ENCODE measurements around the gene SRSF2.
A peak's percentile ranks its signal among the peaks of the same experiment; 100 is the strongest.
"Not testable (repeated sequence)": the region's sequence is repeated elsewhere in the genome, so short reads cannot be mapped to it uniquely, and the experiment has no call there.

SRSF2 gene

DNA sequence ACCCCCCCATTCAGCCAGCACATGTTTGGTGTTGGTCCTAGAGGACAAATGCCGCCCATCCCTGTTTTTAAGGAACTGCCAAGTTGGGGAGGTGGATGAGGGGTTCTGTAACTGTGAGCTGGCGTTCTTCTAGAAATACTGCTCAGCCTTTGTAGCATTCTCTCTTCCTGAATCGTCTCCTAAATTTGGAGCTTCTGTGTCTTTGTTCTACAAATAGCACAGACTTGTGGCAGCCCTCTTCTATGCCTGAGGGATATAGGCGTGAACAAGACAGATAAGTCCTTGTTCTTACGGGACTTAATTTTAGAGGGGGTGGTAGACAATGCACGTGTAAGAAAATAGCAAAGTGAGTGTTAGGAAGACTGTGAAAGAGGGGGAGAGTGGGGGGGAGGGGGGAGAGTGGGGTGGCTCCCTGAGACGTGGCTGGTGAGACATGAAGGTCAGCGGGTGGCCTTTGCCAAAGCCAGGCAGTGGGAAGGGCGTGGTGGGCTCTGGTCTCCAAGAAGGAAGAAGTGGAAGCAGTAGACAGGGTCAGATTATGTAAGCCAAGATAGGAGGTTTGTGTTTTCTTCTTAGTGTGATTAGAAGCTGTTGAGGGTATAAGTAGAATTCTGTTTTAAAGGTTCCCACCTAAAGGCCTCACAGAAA, 10.7 kb upstream of the SRSF2 start:
- Histone ChIP-seq H3K36me3 (ENCODE audit: insufficient read depth, insufficient read length, low read length) (peaks cover 44% of the 10 kb centered on the region), H3K9me3 (ENCODE audit: insufficient read depth, low read length) (peaks cover 10% of the 10 kb centered on the region), H3K27me3 (ENCODE audit: insufficient read depth, insufficient read length) (no peaks in the 10 kb centered on the region), H3K4me3 (ENCODE audit: insufficient read length, low read depth) (no peak overlapping the region), H3K9ac (ENCODE audit: insufficient read length, low read depth) (no peak overlapping the region), H3K4me1 (ENCODE audit: insufficient read depth, insufficient read length) (no peaks in the 10 kb centered on the region)
- DNase-seq (ENCODE audit: low read depth, low spot score), result no peak
- TF ChIP-seq YY1 (IDR thresholded peaks at IDR 0.05; ENCODE audit: insufficient read depth, insufficient read length) (no peak), ZNF274 (IDR thresholded peaks at IDR 0.05; ENCODE audit: low read depth, low read length) (no peak), SUZ12 (IDR thresholded peaks at IDR 0.05; ENCODE audit: extremely low read depth, insufficient read depth, insufficient read length) (no peak)

DNA sequence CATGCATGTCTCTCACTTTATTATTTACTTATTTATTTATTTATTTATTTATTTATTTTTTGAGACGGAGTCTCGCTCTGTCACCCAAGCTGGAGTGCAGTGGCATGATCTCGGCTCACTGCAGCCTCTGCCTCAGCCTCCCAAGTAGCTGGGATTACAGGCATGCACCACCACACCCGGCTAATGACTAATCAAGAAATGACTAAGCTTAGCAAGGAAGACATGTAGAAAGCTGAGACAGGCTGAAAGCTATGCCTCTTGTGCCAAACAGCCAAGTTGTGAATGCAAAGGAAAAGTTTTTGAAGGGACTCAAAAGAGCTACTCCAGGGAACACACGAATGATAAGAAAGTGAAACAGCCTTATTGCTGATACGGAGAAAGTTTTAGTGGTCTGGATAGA, 8.7 kb upstream of the SRSF2 start:
- H3K27me3 ChIP-seq (ENCODE audit: insufficient read depth, insufficient read length); H3K4me3 ChIP-seq (ENCODE audit: insufficient read length, low read depth); DNase-seq (ENCODE audit: low read depth, low spot score); H3K9ac ChIP-seq (ENCODE audit: insufficient read length, low read depth); H3K4me1 ChIP-seq (ENCODE audit: insufficient read depth, insufficient read length): not testable (repeated sequence)
- peaks cover 10% of the 10 kb centered on the region for H3K9me3 ChIP-seq (ENCODE audit: insufficient read depth, low read length)
- peaks cover 59% of the 10 kb centered on the region for H3K36me3 ChIP-seq (ENCODE audit: insufficient read depth, insufficient read length, low read length)

DNA sequence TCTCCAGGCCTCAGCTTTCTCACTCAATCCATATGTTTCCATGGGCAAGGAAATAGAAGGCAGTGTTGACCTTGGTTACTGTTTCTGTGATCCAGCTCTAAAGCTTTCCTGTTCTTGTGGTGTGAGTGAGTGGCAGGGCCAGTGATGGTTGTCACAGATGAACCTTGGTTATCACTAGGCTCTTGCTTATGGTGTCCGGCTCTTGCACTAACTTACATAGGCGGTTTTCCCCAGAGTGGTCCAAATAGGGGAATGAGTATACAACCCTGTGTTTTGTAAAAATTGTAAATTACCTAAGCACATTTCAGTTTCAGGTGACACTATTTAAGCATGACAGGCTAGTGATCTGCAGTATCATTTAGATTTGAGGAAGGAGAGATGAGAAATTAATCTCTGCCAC, 7.6 kb upstream of the SRSF2 start:
- Histone ChIP-seq H3K36me3 (ENCODE audit: insufficient read depth, insufficient read length, low read length) (peaks cover 59% of the 10 kb centered on the region), H3K27me3 (ENCODE audit: insufficient read depth, insufficient read length) (no peaks in the 10 kb centered on the region), H3K9ac (ENCODE audit: insufficient read length, low read depth) (no peak overlapping the region), H3K4me1 (ENCODE audit: insufficient read depth, insufficient read length) (no peaks in the 10 kb centered on the region), H3K4me3 (ENCODE audit: insufficient read length, low read depth) (no peak overlapping the region), H3K9me3 (ENCODE audit: insufficient read depth, low read length) (peaks cover 10% of the 10 kb centered on the region)
- TF ChIP-seq YY1 (IDR thresholded peaks at IDR 0.05; ENCODE audit: insufficient read depth, insufficient read length) (no peak), SUZ12 (IDR thresholded peaks at IDR 0.05; ENCODE audit: extremely low read depth, insufficient read depth, insufficient read length) (no peak)
- no peak for DNase-seq (ENCODE audit: low read depth, low spot score)

DNA sequence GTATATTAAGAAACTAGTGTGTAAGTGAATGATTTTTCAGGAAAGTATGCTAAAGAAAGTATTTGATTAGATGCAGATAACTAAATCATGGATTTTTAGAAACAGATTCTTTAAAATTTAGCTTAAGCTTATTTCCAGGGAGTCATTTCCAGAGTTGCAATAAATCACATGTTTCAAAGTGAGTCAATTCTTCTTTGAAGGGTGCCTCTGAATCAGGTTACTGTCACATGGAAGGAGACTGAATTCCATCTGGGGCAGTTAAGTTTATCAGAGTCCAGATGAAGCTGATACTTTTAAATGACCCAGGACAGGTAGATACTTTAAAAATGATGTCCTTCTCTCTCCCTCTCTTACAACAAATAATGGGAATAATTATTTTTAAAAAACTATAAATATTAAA, 5.8 kb upstream of the SRSF2 start:
- Histone ChIP-seq H3K36me3 (ENCODE audit: insufficient read depth, insufficient read length, low read length) (peaks cover 55% of the 10 kb centered on the region), H3K4me1 (ENCODE audit: insufficient read depth, insufficient read length) (no peaks in the 10 kb centered on the region), H3K27me3 (ENCODE audit: insufficient read depth, insufficient read length) (no peaks in the 10 kb centered on the region), H3K9me3 (ENCODE audit: insufficient read depth, low read length) (peaks cover 10% of the 10 kb centered on the region), H3K9ac (ENCODE audit: insufficient read length, low read depth) (no peak overlapping the region), H3K4me3 (ENCODE audit: insufficient read length, low read depth) (no peak overlapping the region)
- DNase-seq (ENCODE audit: low read depth, low spot score), result no peak
- TF ChIP-seq SUZ12 (IDR thresholded peaks at IDR 0.05; ENCODE audit: extremely low read depth, insufficient read depth, insufficient read length), result no peak
- TF ChIP-seq ZNF274 (IDR thresholded peaks at IDR 0.05; ENCODE audit: low read depth, low read length), result no peak
- TF ChIP-seq YY1 (IDR thresholded peaks at IDR 0.05; ENCODE audit: insufficient read depth, insufficient read length), result no peak

DNA sequence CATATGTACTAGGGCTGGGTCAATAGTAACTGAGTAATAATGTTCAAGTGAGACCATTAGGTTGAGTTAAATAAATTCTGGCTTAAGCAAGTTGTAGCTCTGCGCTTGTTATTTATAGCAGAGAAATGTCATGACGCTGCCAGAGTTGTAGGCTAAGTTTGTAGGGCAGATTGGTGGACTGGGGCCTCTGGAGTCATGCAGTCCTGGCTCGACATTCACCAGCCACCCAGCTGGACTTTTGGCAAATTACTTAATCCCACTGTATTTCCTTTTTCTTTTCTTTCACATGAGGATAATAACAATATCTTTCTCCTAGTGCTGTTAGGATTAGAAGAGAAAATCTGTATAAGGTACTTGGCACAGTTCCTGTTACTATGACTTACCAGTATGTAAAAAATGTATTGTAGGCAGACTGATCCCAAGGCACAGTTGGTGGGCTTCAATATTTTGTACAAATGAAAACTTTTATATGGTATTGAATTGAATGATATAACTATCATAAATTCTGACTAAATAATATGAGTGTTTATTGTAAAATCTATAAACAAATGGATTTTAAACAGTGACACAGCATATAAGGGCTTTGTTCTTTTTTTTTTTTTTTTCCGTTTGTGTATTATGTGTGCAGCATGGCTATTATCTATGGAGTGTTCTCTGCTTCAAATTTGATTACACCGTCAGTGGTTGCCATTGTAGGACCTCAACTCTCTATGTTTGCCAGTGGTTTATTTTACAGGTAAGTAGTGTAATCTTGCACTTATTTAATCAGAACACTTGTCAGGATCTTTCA, 3.4 kb upstream of the SRSF2 start:
- TF ChIP-seq SUZ12 (IDR thresholded peaks at IDR 0.05; ENCODE audit: extremely low read depth, insufficient read depth, insufficient read length), result no peak
- TF ChIP-seq ZNF274 (IDR thresholded peaks at IDR 0.05; ENCODE audit: low read depth, low read length), result no peak
- no peak for TF ChIP-seq YY1 (IDR thresholded peaks at IDR 0.05; ENCODE audit: insufficient read depth, insufficient read length)

DNA sequence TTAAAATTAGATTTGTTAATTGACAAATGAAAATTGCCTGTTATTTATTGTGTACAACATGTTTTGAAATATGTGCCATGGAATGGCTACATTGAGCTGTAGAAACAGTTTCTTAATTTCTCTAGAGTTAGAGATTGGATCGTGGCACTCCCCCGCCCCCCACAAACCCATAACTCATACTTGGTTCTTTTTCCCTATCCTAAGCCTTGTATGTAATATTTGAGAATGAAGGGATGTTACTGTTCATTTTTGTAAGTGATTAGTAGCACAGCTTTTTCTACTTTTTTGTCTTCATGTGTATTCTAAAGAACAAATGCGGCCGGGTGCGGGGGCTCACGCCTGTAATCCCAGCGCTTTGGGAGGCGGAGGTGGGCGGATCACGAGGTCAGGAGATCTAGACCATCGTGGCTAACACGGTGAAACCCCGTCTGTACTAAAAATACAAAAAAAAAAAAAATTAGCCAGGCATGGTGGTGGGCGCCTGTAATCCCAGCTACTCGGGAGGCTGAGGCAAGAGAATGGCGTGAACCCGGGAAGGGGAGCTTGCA, 2.5 kb upstream of the SRSF2 start:
- H3K4me3 ChIP-seq (ENCODE audit: insufficient read length, low read depth); H3K9me3 ChIP-seq (ENCODE audit: insufficient read depth, low read length); H3K27me3 ChIP-seq (ENCODE audit: insufficient read depth, insufficient read length); H3K4me1 ChIP-seq (ENCODE audit: insufficient read depth, insufficient read length); H3K9ac ChIP-seq (ENCODE audit: insufficient read length, low read depth); DNase-seq (ENCODE audit: low read depth, low spot score): not testable (repeated sequence)
- peaks cover 59% of the 10 kb centered on the region for H3K36me3 ChIP-seq (ENCODE audit: insufficient read depth, insufficient read length, low read length)

More for the DNA sequence above, 3.4 kb upstream of the SRSF2 start:
- DNase-seq (ENCODE audit: low read depth, low spot score), result no peak
- no peak overlapping the region for H3K9ac ChIP-seq (ENCODE audit: insufficient read length, low read depth)
- H3K4me3 ChIP-seq (ENCODE audit: insufficient read length, low read depth), result no peak overlapping the region
- no peaks in the 10 kb centered on the region for H3K27me3 ChIP-seq (ENCODE audit: insufficient read depth, insufficient read length)
- H3K9me3 ChIP-seq (ENCODE audit: insufficient read depth, low read length), result no peaks in the 10 kb centered on the region
- H3K36me3 ChIP-seq (ENCODE audit: insufficient read depth, insufficient read length, low read length), result peaks cover 59% of the 10 kb centered on the region
- no peaks in the 10 kb centered on the region for H3K4me1 ChIP-seq (ENCODE audit: insufficient read depth, insufficient read length)

DNA sequence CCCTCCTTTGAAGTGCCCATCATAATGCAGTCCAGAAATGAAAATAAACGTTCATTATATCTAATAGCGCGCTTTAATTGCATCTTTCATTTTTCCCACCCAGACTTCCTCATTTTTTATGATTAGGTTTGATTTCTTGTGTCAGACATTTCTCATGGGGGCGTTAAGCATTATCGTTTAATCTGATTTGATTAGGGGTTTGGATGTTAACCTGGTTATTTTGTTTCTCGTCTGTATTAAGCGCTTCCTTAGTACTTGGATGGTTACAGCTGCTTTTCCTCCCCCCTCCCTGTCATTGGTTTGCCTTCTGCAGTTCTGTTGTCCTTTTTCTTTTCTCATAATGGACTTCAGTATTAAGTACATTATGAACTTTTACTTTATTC, 1.3 kb upstream of the SRSF2 start:
- no peaks in the 10 kb centered on the region for H3K9me3 ChIP-seq (ENCODE audit: insufficient read depth, low read length)
- TF ChIP-seq YY1 (IDR thresholded peaks at IDR 0.05; ENCODE audit: insufficient read depth, insufficient read length) (no peak), SUZ12 (IDR thresholded peaks at IDR 0.05; ENCODE audit: extremely low read depth, insufficient read depth, insufficient read length) (no peak), ZNF274 (IDR thresholded peaks at IDR 0.05; ENCODE audit: low read depth, low read length) (no peak)
- H3K27me3 ChIP-seq (ENCODE audit: insufficient read depth, insufficient read length), result no peaks in the 10 kb centered on the region
- H3K4me1 ChIP-seq (ENCODE audit: insufficient read depth, insufficient read length), result no peaks in the 10 kb centered on the region
- peaks cover 59% of the 10 kb centered on the region for H3K36me3 ChIP-seq (ENCODE audit: insufficient read depth, insufficient read length, low read length)
- DNase-seq (ENCODE audit: low read depth, low spot score), result no peak
- H3K9ac ChIP-seq (ENCODE audit: insufficient read length, low read depth), result peak overlapping the region; percentile 99
- H3K4me3 ChIP-seq (ENCODE audit: insufficient read length, low read depth), result peak overlapping the region; percentile 85
